ENCODE results near the gene CLOCK.
"Not testable (repeated sequence)": the region's sequence is repeated elsewhere in the genome, so short reads cannot be mapped to it uniquely, and the experiment has no call there.

CLOCK gene, protein sequence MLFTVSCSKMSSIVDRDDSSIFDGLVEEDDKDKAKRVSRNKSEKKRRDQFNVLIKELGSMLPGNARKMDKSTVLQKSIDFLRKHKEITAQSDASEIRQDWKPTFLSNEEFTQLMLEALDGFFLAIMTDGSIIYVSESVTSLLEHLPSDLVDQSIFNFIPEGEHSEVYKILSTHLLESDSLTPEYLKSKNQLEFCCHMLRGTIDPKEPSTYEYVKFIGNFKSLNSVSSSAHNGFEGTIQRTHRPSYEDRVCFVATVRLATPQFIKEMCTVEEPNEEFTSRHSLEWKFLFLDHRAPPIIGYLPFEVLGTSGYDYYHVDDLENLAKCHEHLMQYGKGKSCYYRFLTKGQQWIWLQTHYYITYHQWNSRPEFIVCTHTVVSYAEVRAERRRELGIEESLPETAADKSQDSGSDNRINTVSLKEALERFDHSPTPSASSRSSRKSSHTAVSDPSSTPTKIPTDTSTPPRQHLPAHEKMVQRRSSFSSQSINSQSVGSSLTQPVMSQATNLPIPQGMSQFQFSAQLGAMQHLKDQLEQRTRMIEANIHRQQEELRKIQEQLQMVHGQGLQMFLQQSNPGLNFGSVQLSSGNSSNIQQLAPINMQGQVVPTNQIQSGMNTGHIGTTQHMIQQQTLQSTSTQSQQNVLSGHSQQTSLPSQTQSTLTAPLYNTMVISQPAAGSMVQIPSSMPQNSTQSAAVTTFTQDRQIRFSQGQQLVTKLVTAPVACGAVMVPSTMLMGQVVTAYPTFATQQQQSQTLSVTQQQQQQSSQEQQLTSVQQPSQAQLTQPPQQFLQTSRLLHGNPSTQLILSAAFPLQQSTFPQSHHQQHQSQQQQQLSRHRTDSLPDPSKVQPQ

DNA sequence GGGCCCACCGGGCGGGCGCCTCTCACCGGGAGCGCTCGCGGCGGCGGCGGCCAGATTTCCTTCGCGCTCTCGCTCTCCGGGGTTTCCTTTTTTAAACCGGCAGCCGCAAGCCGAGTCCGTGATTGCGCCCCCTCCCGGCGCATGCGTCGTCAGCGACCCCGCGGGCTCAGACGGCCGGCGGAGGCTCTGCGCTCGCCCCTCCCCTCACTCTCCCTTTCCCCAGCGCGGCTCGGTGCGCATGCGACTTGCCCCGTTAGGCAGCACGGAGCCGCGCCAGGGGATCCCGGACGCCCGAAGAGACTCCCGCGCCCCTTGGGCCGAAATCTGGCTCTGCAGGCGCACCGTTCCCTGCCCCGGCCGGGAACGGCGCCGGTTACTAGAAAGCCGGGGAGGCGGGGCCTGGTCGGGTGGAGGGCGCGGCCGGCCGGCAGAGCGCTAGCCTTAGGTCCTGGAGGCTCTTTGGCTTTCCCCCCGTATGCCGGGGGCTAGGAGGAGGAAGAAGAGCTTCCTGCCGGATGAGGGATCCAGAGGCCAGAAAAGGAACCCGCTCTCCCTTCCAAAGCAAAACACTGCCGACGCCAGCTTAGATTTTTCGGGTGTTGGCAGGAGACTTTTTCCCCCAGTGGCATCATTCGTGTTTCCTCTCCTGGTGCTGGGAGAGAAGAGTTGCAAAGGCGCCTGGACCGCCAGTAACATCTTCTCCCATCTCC lies at the start of gene CLOCK:
Gene CLOCK (minus strand): TSS at position 154 of the 710 bp plus-strand sequence. CDS start 64,124 bp downstream, outside the sequence.
- peak; percentile 65 to 80 (median 68) for DNase-seq (ENCODE audit: low read depth in 2 of 3, low spot score in 1 of 3)

DNA sequence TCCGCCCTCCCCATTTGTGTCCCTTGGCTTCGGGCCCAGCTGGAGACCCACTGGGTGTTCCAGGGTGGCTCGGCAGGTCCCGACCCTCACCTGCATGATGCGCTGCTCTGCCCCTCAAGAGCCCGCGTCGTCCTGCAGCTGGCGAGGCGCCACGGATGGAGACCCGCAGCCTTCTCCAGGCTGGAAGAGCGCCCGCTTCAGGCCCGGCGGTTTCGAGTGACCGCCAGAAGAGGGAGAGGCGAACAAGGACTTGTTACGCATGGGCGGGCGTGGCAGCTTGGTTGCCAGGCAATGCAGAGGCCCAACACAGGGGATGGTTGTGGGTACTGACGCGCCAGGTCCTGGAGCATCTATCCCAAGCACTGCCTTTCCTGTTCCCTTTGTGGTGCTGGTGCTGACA lies 45.3 kb upstream of the CLOCK start, which contains the start of gene PDCL2:
Gene PDCL2 (minus strand): TSS at position 232 of the 400 bp plus-strand sequence. CDS start 136 bp downstream, at position 96.
- DNase-seq (ENCODE audit: low read depth in 2 of 3, low spot score in 1 of 3), result no peak

DNA sequence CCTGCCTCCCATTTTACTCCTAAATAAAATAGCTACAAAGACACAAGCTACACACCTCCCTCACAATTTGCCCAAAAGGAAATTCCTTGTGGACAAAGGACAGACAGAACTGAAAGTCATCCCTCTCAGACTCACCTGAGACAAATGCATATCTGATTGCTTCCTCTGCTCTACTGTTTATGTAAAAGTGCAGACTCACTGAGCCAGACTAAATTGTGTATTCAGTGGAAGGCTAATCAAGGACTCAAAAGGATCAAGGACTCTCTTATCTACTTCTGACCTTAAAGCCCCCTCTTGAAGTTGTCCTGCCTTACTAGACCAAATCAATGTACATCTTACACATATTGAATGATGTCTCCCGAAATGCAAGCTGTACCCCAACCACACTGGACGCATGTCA lies 41.5 kb upstream of the CLOCK start:
- no peak for DNase-seq (ENCODE audit: low read depth in 2 of 3, low spot score in 1 of 3)

DNA sequence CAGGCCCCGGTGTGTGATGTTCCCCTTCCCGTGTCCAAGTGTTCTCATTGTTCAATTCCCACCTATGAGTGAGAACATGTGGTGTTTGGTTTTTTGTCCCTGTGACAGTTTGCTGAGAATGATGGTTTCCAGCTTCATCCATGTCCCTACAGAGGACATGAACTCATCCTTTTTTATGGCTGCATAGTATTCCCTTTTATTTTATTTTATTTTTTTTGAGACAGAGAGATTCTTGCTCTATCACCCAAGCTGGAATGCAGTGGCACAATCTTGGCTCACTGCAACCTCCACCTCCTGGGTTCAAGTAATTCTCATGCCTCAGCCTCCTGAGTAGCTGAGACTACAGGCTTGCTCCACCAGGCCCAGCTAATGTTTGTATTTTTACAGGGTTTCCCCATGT lies 36.1 kb upstream of the CLOCK start:
- DNase-seq (ENCODE audit: low read depth in 2 of 3, low spot score in 1 of 3), result not testable (repeated sequence)

DNA sequence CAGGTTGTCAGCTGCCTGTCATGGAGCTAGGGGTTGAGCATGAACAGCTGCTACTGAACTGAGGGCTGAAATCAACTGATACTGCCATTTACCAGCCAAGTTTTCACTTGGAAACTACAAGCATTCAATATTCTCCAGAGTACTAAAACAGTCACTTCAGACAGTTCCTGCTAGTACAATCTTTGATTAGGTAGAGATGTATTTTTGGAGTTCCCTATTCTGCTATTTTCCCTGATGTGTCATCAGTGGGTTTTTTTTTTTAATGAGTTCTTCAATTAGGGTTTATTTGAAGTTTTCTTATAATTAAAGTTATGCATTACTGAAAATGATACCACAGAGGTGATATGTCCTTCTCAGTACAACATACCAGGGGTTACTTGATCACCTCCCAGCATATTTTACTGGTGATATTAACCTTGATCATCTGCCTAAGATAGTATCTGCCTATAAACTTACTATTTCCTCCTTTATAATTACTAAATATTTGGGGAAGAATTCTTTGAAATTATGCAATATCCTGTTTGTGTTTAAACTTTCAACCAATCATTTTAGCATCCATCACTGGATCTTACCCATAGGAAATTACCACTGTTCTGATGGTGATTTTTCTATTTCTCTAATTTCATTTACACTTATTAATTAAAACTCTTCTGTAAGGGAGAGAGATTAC lies 31.8 kb upstream of the CLOCK start:
- DNase-seq (ENCODE audit: low read depth in 2 of 3, low spot score in 1 of 3), result no peak

DNA sequence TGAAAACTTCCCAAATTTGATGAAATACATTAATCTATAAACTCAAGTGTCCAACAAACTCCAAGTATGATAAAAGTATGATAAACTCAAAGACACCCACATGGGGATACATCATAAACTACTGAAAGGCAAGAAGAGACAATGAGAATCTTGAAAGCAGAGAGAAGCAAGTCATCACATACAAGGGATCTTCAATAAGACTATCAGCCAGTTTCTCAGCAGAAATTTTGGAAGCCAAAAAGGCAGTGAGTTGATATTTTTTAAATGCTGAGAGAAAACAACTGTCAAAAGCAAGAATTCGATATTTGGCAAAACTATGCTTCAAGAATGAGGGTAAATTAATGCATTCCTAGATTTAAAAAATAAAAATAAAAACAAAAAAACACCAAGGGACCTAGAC lies 28.8 kb upstream of the CLOCK start:
- no peak for DNase-seq (ENCODE audit: low read depth in 2 of 3, low spot score in 1 of 3)

DNA sequence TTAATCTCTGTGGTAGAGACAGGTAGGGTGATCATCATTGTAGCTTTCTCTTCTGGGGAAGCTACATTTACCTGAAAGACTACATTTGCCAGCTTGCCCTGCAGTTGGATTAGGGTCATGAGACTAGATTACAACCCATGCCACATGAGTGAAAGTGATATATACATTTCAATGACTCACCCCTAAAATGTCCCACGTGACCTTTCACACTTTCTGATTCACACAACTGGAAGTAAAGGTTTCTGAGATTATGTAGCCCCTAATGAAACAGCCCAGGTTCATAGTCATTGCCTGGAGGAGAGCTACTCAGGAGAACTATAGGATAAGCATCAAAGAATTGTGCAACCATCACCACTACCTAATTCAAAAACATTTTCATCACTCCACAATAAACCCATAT lies 27.5 kb upstream of the CLOCK start:
- DNase-seq (ENCODE audit: low read depth in 2 of 3, low spot score in 1 of 3), result no peak

DNA sequence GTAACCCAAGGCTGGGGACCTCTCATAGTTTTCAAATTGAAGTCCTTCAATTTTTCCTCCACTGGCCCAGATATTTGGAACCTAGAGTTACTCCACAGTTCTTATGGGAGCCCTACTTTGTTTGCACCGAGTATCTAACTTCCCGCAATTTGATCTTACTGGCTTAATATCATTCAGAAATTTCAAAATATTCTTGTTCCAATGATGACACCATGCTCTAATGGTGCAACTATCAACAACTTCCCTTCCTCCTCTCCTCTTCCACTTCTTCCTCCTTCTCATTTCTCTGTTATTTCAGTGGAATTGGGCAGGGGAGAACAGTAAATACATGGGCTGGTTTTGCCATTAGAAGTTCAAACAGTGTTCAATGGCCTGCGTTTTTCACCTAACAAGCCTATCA lies 25.1 kb upstream of the CLOCK start:
- no peak for DNase-seq (ENCODE audit: low read depth in 2 of 3, low spot score in 1 of 3)

DNA sequence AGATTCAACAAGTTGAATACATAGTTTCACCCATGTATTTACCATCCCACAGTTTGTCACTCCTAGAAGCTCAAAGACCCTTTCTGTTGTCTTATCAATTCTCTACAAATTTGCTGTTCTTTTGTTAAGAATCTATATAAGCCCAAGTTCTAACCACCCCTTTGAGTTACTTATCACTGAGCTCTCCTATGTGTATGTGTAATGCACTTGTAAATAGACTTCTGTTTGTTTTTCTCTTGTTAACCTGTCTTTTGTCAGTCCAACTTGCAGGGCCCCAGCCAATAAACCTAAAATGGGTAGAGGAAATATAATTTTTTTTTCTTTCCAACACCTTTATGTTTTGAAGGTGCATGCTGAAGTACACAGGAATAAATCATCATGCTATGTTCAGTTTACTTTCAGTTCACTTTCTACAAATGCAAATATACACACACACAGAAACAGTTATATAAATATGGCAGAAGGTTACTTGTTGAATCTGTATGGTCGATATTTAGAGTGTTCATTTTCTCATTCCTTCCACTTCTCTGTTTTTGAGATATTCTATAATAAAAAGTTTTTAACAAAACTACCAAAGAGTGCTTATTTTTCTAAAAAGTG lies 22.3 kb upstream of the CLOCK start:
- DNase-seq (ENCODE audit: low read depth in 2 of 3, low spot score in 1 of 3), result no peak

DNA sequence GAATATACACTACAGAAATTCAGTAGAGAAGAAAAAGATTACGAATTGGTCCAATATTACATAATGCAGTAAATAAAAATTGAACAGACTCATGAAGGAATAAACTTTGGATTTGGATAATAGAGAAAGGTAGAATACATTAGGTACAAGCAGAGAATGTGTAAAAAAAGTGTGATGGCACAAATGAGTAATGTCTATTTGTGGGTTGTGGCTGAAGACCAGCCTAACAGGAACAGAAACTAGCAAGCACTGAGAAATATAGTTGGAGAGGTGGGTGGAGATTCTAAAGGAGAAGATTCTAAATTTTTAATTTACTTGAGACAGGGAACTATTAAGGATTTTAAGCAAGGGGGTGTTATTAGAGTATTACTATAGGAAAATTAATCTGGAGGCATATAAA lies 15.2 kb upstream of the CLOCK start:
- no peak for DNase-seq (ENCODE audit: low read depth in 2 of 3, low spot score in 1 of 3)

DNA sequence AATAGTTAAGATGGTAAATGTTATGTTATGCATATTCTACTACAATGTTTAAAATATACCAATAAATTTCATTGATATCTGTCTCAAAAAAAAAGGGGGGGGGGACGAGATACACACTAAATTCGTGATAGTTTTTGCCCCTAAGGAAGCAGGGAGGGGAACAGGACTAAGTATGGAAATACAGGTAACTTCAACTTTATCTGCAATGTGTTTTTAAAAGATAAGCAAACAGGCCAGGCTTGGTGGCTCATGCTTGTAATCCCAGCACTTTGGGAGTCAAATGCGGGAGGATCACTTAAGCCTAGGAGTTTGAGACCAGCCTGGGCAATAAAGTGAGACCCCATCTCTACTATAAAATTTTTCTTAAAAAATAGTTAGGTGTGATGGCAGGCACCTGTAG lies 13.4 kb upstream of the CLOCK start:
- DNase-seq (ENCODE audit: low read depth in 2 of 3, low spot score in 1 of 3), result no peak

DNA sequence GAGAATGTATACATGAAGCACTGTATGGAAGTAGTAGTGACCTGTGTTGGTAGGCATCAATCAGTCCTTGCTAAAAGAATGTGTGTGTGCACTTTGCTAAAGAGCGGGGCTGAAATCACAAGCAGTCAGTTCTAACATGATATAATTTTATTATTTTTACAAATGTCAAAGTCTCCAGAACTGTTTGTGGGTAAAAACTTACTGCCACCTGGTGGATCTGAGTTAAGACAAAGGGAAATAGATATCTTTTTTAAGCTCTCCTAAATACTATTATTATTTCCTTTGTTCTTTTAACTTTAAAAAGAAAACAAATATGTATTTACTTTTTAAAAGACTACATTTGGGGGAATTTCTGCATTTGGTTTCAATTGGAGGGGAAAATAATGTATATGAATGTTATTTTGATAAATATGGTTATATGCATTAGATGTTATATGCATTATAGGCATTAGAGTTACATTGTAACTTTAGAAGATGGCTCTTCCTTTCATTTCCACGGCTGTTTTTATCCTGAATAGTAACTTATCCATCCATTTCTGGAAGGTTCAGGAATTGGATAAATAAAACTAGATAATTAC lies 7.8 kb upstream of the CLOCK start:
- DNase-seq (ENCODE audit: low read depth in 2 of 3, low spot score in 1 of 3), result no peak

DNA sequence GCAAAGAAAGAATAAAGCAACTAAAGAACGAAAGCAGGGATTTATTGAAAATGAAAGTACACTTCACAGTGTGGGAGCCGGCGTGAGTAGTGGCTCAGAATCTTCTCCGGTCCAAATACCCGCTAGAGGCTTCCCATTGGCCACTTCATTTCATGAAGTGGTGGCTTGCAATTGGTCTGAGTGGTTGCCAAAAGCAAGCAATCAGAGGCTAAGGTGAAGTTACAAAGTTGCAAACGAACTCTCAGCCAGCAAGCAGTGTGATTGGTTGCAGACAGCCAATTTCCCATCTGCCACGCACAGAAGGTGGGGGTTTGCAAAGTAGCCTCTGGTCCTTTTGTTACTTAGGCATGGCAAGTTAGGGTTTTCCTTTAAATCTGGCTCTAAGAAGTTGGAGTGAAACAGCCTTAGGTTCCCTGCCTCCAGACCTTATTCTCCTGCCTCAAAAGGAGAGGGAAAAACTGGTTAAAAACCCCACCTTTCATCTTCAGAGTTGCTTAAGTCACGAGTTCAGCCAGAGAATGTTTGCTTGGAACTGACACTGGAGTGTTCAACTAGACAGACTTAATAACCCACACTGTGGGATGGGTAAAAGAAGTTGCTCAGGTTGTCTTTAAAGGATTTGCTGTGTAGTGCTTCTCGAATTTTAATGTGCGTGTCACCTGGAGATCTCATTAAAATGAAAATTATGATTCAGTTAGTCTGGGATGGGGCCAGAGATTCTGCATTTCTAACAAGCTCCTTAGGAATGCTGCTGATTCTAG lies 6.9 kb upstream of the CLOCK start:
- no peak for DNase-seq (ENCODE audit: low read depth in 2 of 3, low spot score in 1 of 3)

DNA sequence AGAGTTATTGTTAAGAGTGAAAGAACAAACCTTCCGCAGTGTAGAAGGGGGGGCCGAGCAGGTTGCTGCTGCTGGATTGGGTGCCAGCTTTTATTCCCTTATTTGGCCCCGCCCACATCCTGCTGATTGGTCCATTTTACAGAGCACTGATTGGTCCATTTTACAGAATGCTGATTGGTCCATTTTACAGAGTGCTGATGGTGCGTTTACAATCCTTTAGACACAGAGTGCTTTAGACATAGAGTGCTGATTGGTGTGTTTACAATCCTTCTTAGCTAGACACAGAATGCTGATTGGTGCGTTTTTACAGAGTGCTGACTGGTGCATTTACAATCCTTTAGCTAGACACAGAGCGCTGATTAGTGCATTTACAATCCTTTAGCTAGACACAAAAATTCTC lies 5.3 kb upstream of the CLOCK start:
- not testable (repeated sequence) for DNase-seq (ENCODE audit: low read depth in 2 of 3, low spot score in 1 of 3)

DNA sequence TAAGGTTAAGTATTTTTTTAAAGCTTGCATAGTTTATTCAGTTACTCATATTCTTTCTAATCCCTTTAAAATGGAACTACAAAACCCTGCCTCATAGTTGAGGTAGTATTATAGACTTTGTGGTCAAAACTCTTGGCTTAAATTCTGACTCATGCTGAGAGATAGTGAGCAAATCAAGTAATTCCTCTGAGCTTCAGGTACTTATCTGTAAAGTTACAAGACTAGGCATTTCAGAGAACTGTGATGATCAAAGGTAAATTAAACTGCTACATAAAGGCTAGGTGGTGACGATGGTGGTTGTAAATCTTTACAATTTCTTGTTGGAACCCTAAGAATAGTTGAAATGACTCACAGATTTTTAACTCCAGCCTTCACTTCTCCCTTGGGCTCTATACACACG lies 3.2 kb upstream of the CLOCK start:
- no peak for DNase-seq (ENCODE audit: low read depth in 2 of 3, low spot score in 1 of 3)

DNA sequence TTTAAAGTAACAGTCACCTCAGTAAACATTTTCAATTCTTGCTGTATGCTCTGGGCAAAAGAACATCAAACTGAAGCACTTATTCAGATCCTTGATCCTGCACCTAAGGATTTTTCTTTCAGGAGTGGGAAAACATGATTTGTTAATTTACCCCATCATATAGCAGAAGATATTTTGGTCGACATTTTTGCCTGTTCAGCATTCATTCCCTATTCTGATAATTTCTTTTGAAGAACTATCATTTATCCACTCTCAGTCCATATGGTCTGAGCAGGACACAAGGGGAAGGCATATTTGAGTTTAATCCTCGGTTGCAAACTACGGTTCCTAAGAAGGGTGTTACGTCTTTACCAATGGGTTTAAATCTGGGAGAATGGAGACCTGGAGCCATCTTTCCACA lies 1.2 kb upstream of the CLOCK start:
- DNase-seq (ENCODE audit: low read depth in 2 of 3, low spot score in 1 of 3), result no peak

DNA sequence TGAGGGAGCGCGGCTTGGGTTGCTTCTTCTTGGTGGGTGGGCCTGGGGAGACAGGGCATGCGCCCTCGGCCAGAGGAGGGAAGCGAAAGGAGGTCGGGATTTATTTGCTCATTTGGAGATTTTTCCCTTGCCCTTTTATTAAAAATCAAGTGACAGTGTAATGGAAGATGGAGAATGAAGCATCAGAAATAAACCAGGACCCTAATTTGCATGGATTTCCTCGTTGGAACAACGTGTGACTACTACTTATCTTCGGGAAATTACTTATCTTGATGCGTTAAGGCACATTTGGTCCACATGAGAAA lies 709 bp upstream of the CLOCK start:
- DNase-seq (ENCODE audit: low read depth in 2 of 3, low spot score in 1 of 3), result no peak

DNA sequence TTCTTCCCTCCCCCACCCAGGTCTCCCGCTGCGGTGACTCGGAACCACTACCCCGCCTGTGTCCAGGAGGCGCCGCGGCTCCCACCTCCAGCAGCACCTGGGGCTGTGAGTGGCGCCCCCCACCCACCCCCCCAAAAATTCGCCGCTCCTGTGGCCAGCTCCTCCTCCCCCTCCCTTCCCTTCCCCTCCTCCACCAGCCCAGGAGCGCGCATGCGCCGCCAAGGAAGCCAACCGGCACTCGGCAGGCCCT lies 278 bp downstream of the CLOCK start:
- no peak for DNase-seq (ENCODE audit: low read depth in 2 of 3, low spot score in 1 of 3)

DNA sequence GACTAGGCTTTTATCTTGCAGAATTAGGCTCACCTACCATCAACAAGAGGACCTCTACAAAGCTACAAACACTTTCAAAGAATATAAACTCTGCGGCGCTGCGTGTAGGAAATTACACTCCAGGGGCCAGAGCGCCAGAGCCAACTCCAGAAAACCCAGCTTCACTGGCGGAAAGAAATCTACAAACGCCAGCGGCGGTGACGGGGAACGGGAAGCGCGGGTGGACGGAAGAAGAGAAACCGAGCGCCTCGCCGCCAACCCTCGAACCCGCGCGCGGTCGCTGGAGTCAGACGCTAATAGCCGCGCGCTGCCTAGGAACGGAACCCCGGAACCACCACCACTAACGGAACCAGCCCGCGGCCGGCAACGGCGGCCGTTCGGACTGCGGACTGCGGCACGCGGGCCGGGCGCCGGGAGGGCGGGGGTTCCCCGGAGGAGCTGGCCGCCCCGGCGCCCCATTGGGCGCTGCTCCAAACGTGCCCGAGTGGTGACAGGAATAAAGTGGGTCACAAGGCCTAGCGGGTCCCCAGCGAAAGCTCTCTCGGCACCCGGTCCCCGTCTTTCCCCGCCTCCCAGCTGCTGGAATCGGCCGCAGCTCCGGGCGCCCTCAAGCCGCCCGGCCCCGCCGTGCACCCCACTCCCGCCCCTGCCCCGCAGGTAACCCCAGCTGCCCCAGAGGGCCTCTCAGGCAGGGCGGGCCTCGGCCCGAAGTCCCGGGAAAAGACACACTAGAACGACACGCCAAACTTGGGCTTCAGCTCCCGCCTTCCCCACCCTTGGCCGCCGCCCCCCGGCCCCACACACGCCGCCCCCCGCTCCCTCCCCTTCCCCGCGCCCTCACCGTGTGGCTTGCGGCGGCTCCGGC lies 836 bp downstream of the CLOCK start:
- DNase-seq (ENCODE audit: low read depth in 2 of 3, low spot score in 1 of 3), result peak; percentile 28 to 43 (median 32)
